A673 (cell line): ENCODE results near the gene CD200R1. TPM values are rescaled to one million over a fixed set of nuclear protein-coding genes. Genes with fewer than 3 reads are reported as not detected.

ENCODE experiments used
- BruUV-seq: library from RNA; stranded (reverse); fragments of 400-500 nt; replicated peaks from 2 replicates; lab custom pipeline; 2021; lab: Mats Ljungman, UMichigan
- CTCF ChIA-PET: fragments of 300-600 bp; sonication (Branson Sonifier 250); formaldehyde crosslinking; loops from one replicate; lab custom pipeline; 2022; ENCODE audit warnings: antibody characterized with exemption; lab: Charles Lee
- POLR2A ChIA-PET: fragments of 300-600 bp; sonication (Branson Sonifier 250); formaldehyde crosslinking; loops from one replicate; lab custom pipeline; 2022; ENCODE audit warnings: antibody characterized with exemption; ENCODE audit not compliant: low non-redundant PET; lab: Charles Lee
- DNase-seq: peaks from one replicate; pipeline ENCODE4 v3.0.0-alpha.2; 2015; ENCODE audit warnings: low spot score
- H3K27ac ChIP-seq: fragments of 200-600 bp; sonication (generic); 2 replicates; pipeline ENCODE4 v1.5.1; 2016; ENCODE audit warnings: mixed run types, low read depth, mild to moderate bottlenecking, mixed read lengths, antibody characterized with exemption, low read length; ENCODE audit not compliant: poor library complexity, severe bottlenecking
- H3K27me3 ChIP-seq: fragments of 200-600 bp; sonication (generic); replicated peaks from 2 replicates; pipeline ENCODE4 v1.6.1; 2017; ENCODE audit warnings: mixed run types, low read depth, mild to moderate bottlenecking, mixed read lengths, antibody characterized with exemption, low read length; ENCODE audit not compliant: insufficient read depth, poor library complexity
- H3K36me3 ChIP-seq: fragments of 200-600 bp; sonication (generic); 2 replicates; pipeline ENCODE4 v1.6.1; 2016; ENCODE audit warnings: mixed run types, mild to moderate bottlenecking, mixed read lengths, antibody characterized with exemption, low read length; ENCODE audit not compliant: insufficient read depth, poor library complexity, severe bottlenecking
- H3K4me1 ChIP-seq: fragments of 200-600 bp; sonication (generic); 2 replicates; pipeline ENCODE4 v1.6.1; 2017; ENCODE audit warnings: mixed run types, mild to moderate bottlenecking, mixed read lengths, antibody characterized with exemption, low read length; ENCODE audit not compliant: insufficient read depth, poor library complexity, severe bottlenecking
- H3K4me3 ChIP-seq: fragments of 200-600 bp; sonication (generic); 2 replicates; pipeline ENCODE4 v1.5.1; 2016; ENCODE audit warnings: low read depth, mixed run types, mild to moderate bottlenecking, mixed read lengths, low read length; ENCODE audit not compliant: poor library complexity, severe bottlenecking
- H3K9me3 ChIP-seq: fragments of 200-600 bp; sonication (generic); 2 replicates; pipeline ENCODE4 v1.6.1; 2016; ENCODE audit warnings: mixed run types, low read depth, mild to moderate bottlenecking, mixed read lengths, antibody characterized with exemption, low read length; ENCODE audit not compliant: poor library complexity, severe bottlenecking
- CTCF ChIP-seq: fragments of 300-800, 200-600 bp; sonication (generic); conservative IDR thresholded peaks from 2 replicates; pipeline ENCODE4 v1.5.1; 2017; ENCODE audit warnings: low read depth, mild to moderate bottlenecking, antibody characterized with exemption, low read length, moderate library complexity, mixed read lengths
- EZH2 ChIP-seq: fragments of 200-600 bp; sonication (generic); IDR thresholded peaks from 2 replicates; pipeline ENCODE4 v1.6.1; 2017; ENCODE audit warnings: borderline replicate concordance, low read depth, mild to moderate bottlenecking, mixed read lengths, antibody characterized with exemption, low read length; ENCODE audit not compliant: poor library complexity, severe bottlenecking
- intact Hi-C: fragments of 100-400 bp; cut with micrococcal nuclease; formaldehyde crosslinking; loops from one replicate; pipeline ENCODE4 v1.10.0; 2022; ENCODE audit not compliant: unreplicated experiment
- total RNA-seq: library from RNA; stranded (reverse); gene quantifications from 2 replicates; pipeline ENCODE4 v1.2.3, GENCODE V29; 2021

The CD200R1 gene
- total RNA-seq, 1 experiment from 2014 or later, result not detected

DNA sequence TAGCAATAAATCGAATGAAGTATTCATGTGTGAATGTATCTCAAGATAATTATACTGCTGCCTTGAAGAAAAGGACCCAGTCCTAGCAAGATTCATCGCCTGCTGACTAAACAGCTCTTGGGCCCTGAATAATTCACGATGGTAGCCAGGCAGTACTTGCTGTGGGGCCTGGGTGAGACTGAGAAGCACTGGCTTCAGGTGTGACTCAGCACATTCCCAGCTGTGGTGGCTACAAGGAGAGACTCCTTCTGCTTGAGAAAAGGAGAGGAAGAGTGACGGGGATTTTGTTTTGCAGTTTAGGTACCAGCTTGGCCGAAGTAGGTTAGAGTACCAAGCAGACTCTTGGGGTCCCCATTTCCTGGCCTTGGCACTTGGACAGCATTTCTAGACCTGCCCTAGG, 80.6 kb downstream of the CD200R1 start:
- no peak for TF ChIP-seq CTCF
- TF ChIP-seq EZH2, result no peak
- DNase-seq, result peak; percentile 1
- Histone ChIP-seq H3K27ac (no peak overlapping the region), H3K9me3 (no peaks in the 10 kb centered on the region), H3K36me3 (no peaks in the 10 kb centered on the region), H3K4me1 (no peaks in the 10 kb centered on the region), H3K4me3 (no peak overlapping the region), H3K27me3 (no peaks in the 10 kb centered on the region)
- ChIA-PET POLR2A (no interaction called here), CTCF (no interaction called here)
- intact Hi-C loops, result no loop called here
- no TSS peak for BruUV-seq

- H3K9me3 ChIP-seq, result no peaks in the 10 kb centered on the region
- BruUV-seq, result no TSS peak
- intact Hi-C loops, result no loop called here
- no peak for TF ChIP-seq EZH2
- TF ChIP-seq CTCF, result no peak
- H3K4me1 ChIP-seq, result no peaks in the 10 kb centered on the region
- peak; percentile 11 for DNase-seq
- H3K36me3 ChIP-seq, result no peaks in the 10 kb centered on the region
- ChIA-PET CTCF (no interaction called here), POLR2A (no interaction called here)
- no peak overlapping the region for H3K27ac ChIP-seq
- H3K27me3 ChIP-seq, result no peaks in the 10 kb centered on the region
- H3K4me3 ChIP-seq, result no peak overlapping the region
Observed at GRCh38 chr3:112889357-112889756, 85.5 kb downstream of the CD200R1 start.

DNA sequence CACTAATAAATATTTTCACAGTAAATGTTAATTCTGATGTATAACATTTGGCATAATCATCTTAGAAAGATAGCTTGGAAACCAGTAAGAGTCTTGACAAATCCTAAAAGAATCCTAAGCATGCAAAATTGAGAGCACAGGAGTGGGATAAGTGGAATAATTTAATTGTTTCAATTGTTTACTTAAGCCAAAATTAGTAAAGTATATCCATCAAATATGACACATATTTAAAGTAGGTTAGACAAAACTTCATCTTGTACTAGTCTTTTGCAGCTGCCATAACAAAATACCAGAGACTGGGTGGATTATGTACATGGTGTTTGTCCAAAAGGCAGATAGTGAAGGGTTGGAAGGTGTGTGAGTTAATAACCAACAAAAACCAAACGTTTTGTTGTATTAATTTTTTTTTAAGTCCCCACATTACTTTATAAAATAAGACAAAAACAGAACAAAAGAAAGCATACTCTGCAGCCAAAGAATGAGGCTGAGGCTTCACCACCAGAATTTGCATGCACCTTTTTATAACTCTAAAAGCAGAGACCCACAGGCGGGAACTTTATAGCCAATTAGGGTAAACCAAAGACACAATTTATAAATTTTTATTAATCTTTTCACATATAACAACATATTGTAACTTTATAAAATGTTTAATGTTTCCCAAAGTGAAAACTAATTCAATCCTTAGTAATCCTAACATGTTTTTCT, 86.4 kb downstream of the CD200R1 start:
- BruUV-seq, result no TSS peak
- Histone ChIP-seq H3K27ac (no peak overlapping the region), H3K36me3 (no peaks in the 10 kb centered on the region), H3K9me3 (no peaks in the 10 kb centered on the region), H3K27me3 (no peaks in the 10 kb centered on the region), H3K4me3 (no peak overlapping the region), H3K4me1 (no peaks in the 10 kb centered on the region)
- intact Hi-C loops, result no loop called here
- TF ChIP-seq CTCF (no peak), EZH2 (no peak)
- ChIA-PET CTCF (no interaction called here), POLR2A (no interaction called here)
- no peak for DNase-seq
